Dermis lymphatic vessel endothelial cell (primary cell): ENCODE measurements around the gene AIFM1. TPM values are rescaled to one million over a fixed set of nuclear protein-coding genes. Genes with fewer than 3 reads are reported as not detected.

ENCODE experiments used
- total RNA-seq: library from RNA; depleted of rRNA; stranded (reverse); fragments of >200 nt; gene quantifications from 2 replicates; pipeline ENCODE4 v1.2.1, GENCODE V29; 2014

Gene AIFM1
- 13.0 and 14.5 TPM in 2 replicates for total RNA-seq

DNA sequence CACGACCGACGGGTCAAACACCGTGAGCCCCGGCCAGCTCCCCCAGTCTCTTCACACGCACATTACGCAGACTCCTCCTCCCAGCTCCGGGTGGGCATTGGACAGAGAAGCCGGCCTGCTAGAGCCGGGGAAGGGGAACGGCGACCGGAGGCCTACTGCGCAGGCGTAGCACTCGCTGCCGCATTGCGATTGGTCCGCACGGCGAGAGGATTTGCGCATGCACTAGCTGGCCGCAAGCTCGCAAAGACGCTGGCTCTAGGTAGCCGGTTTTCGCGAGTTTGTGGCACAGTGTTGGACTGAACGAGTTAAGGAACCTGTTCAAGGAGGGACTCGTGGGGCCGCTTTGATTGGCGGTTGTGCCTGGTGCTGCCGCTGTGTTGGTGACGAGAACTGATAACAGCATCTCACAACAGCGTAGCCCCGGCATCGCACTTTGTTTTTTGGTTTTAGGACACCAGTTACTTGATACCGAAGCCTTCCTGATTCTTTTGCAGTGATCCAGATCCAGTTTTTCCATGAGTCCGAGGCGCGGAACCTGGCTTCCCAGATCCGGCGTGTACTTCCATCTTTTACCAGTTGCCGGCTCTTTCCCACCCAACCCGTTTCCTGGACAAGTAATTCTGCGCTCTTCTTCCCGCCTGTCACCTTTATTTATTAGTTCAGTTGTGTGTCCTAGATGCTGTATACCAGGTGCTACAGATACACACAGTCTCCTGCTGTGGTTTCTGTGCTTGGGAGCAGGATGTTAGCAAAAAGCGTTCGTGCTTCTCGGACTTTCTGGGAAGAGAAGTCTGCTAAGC is at the start of gene AIFM1:
Gene AIFM1 (minus strand): TSS at position 139 of the 800 bp plus-strand sequence. CDS start 185 bp downstream, outside the sequence.

DNA sequence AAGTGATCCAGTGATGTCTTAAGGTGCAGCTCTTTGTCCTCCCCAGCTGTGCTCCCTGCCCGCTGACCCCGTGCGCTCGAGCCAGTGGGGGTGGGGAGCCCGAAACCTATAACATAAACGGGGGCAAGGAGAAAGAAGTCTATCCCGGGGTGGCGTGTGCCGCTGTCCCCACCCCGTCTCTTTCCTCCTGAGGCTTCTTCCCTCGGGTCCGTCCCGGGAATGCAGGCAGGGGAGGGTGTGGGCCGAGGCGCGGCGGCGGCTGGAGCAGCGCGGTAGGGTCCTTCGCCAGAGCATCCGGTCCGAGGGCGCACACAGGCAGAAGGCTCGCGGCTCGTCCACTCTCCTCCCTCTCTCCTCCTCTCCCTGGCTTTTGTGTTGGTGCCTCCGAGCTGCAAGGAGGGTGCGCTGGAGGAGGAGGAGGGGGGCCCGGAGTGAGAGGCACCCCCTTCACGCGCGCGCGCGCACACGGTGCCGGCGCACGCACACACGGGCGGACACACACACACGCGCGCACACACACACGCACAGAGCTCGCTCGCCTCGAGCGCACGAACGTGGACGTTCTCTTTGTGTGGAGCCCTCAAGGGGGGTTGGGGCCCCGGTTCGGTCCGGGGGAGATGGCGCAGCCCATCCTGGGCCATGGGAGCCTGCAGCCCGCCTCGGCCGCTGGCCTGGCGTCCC is 5.9 kb upstream of the AIFM1 start, which contains the start of gene RAB33A:
Gene RAB33A (plus strand): TSS at position 517 of the 681 bp plus-strand sequence. CDS start 101 bp downstream, at position 618.

DNA sequence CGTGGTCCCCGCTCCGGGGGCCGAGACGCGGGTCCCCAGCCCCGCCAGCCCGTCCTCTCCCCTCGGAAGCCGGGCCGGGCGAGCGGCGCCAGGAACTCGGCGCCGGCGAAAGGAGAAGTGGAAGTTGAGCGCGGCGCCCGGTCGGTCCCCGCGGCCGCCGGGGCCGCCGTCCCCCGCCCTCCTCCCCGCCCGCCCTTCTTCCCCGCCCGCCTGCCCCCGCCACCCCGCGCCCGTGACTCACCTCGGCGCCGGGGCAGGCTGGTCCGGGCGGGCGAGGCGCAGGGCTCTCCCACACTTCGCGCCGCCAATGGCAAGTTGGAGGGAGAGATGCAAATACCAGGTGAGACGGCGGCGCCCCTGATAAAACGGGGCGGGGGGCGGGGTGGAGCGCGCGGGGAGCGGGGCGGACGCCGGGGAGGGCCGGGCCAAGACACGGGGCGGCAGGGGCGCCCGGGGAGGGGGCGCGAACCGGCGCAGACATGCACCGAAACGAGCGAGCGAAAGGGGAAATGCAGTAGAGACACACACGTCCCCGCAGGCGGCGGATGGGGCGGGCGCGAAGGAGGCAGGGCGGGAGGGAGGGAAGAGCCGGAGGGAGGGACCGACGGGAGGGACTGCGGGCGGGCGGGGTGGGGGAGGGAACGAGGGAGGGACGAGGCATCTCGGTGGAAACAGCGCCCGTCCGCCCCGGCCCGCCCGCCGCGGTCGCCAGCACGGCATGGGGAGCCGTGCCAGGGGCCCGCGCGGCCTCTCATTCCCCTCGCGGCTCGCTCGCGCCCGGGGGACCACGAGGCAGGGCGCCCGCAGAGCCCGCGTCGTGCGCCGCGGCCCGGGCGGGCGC is 55.0 kb downstream of the AIFM1 start, which contains the start of gene ELF4:
Gene ELF4 (minus strand): TSS at position 119 of the 841 bp plus-strand sequence. CDS start 29,167 bp downstream, outside the sequence.

Other genes starting within 250 kb of the AIFM1 start
- gene BCORL1, start 183.2 kb downstream of the AIFM1 start, total RNA-seq = 2.0 TPM in 2 replicates
- gene ELF4, start 55.3 kb downstream of the AIFM1 start, total RNA-seq = 10.1 and 10.7 TPM in 2 replicates
- gene RAB33A, start 6.1 kb upstream of the AIFM1 start, total RNA-seq = 0.43 TPM in 2 replicates
- gene ZNF280C, start 103.1 kb upstream of the AIFM1 start, total RNA-seq = 1.6 and 2.8 TPM in 2 replicates
- 6.2 and 7.6 TPM in 2 replicates for gene SLC25A14, start 174.1 kb upstream of the AIFM1 start, total RNA-seq
- gene GPR119, start 219.8 kb upstream of the AIFM1 start, total RNA-seq = not detected in 2 replicates
- gene RBMX2, start 236.1 kb upstream of the AIFM1 start, total RNA-seq = 22.9 and 35.5 TPM in 2 replicates